IMR-90 (cell line): ENCODE results near the gene MARF1. TPM values are rescaled to one million over a fixed set of nuclear protein-coding genes. Genes with fewer than 3 reads are reported as not detected.

ENCODE experiments used
- ATAC-seq: fragments of 200-7000 bp; cut with Tn5 transposase; 2 replicates; pipeline ENCODE4 v1.9.1; 2020; ENCODE audit warnings: low read depth, mild to moderate bottlenecking, moderate library complexity
- BruUV-seq: library from RNA; stranded (reverse); fragments of 400-500 nt; replicated peaks from 2 replicates; lab custom pipeline; 2021; lab: Mats Ljungman, UMichigan
- CTCF ChIA-PET: fragments of 300-600 bp; formaldehyde crosslinking; extraction: SDS; loops from one replicate; lab custom pipeline; 2021; ENCODE audit warnings: antibody characterized with exemption; lab: Yijun Ruan, JAX
- POLR2A ChIA-PET: fragments of 300-600 bp; sonication (Branson Sonifier 250); formaldehyde crosslinking; loops from one replicate; lab custom pipeline; 2022; ENCODE audit warnings: antibody characterized with exemption; ENCODE audit not compliant: unreplicated experiment; lab: Charles Lee
- DNase-seq: peaks from one replicate; pipeline ENCODE4 v3.0.0; 2013
- H2AFZ ChIP-seq: replicated peaks from 2 replicates; pipeline ENCODE3; 2013; ENCODE audit warnings: low read length, mild to moderate bottlenecking; ENCODE audit not compliant: poor library complexity
- H2AK5ac ChIP-seq: 2 replicates; pipeline ENCODE4 v1.6.1; 2013; ENCODE audit warnings: low read depth, low read length, inconsistent platforms
- H2AK9ac ChIP-seq: replicated peaks from 2 replicates; pipeline ENCODE3; 2013; ENCODE audit warnings: mild to moderate bottlenecking, low read depth, low read length, moderate library complexity; ENCODE audit not compliant: poor library complexity
- H2BK120ac ChIP-seq: 2 replicates; pipeline ENCODE4 v1.6.1; 2013; ENCODE audit warnings: low read depth, low read length, inconsistent platforms
- H2BK15ac ChIP-seq: 3 replicates; pipeline ENCODE4 v1.6.1; 2013; ENCODE audit warnings: low read depth, low read length, inconsistent platforms
- H2BK20ac ChIP-seq: 2 replicates; pipeline ENCODE4 v1.6.1; 2013; ENCODE audit warnings: low read depth, mild to moderate bottlenecking, inconsistent platforms, low read length, moderate library complexity
- H2BK5ac ChIP-seq: 2 replicates; pipeline ENCODE4 v1.6.1; 2013; ENCODE audit warnings: mild to moderate bottlenecking, low read depth, low read length, inconsistent platforms; ENCODE audit not compliant: poor library complexity, severe bottlenecking
- H3K14ac ChIP-seq: replicated peaks from 2 replicates; pipeline ENCODE4 v1.6.1; 2013; ENCODE audit warnings: low read depth, low read length, inconsistent platforms
- H3K18ac ChIP-seq: 2 replicates; pipeline ENCODE4 v1.6.1; 2013; ENCODE audit warnings: low read depth, low read length, control low read depth
- H3K23ac ChIP-seq: 2 replicates; pipeline ENCODE4 v1.6.1; 2013; ENCODE audit warnings: low read depth, low read length, inconsistent platforms
- H3K27ac ChIP-seq: 2 replicates; pipeline ENCODE4 v1.5.1; 2013; ENCODE audit warnings: mild to moderate bottlenecking, control low read depth, low read length; ENCODE audit not compliant: insufficient read depth
- H3K27me3 ChIP-seq: 2 replicates; pipeline ENCODE4 v1.6.1; 2013; ENCODE audit warnings: low read length; ENCODE audit not compliant: control insufficient read depth, insufficient read depth
- H3K36me3 ChIP-seq: 2 replicates; pipeline ENCODE4 v1.6.1; 2013; ENCODE audit warnings: low read length, mixed read lengths; ENCODE audit not compliant: control insufficient read depth, insufficient read depth
- H3K4ac ChIP-seq: 2 replicates; pipeline ENCODE4 v1.6.1; 2013; ENCODE audit warnings: low read depth, low read length, inconsistent platforms
- H3K4me1 ChIP-seq: 2 replicates; pipeline ENCODE4 v1.6.1; 2013; ENCODE audit warnings: low read length, mixed read lengths; ENCODE audit not compliant: control insufficient read depth, insufficient read depth
- H3K4me2 ChIP-seq: 2 replicates; pipeline ENCODE4 v1.6.1; 2013; ENCODE audit warnings: low read depth, mild to moderate bottlenecking, control low read depth, low read length, moderate library complexity
- H3K4me3 ChIP-seq: 2 replicates; pipeline ENCODE4 v1.5.1; 2013; ENCODE audit warnings: low read depth, mild to moderate bottlenecking, control low read depth, low read length, moderate library complexity; ENCODE audit not compliant: insufficient read depth
- H3K56ac ChIP-seq: 2 replicates; pipeline ENCODE4 v1.6.1; 2013; ENCODE audit warnings: low read length, inconsistent platforms; ENCODE audit not compliant: insufficient read depth; ENCODE audit errors: extremely low read depth
- H3K79me1 ChIP-seq, 2 experiments: 2 replicates each; pipeline ENCODE4 v1.6.1; 2013; ENCODE audit warnings: low read length in 2 of 2, inconsistent platforms in 1 of 2, low read depth in 1 of 2
- H3K9ac ChIP-seq: 2 replicates; pipeline ENCODE4 v1.6.1; 2013; ENCODE audit warnings: low read depth, low read length, control low read depth
- H3K9me1 ChIP-seq: 2 replicates; pipeline ENCODE4 v1.6.1; 2013; ENCODE audit warnings: low read length, inconsistent platforms; ENCODE audit not compliant: insufficient read depth
- H3K9me3 ChIP-seq: 2 replicates; pipeline ENCODE4 v1.6.1; 2013; ENCODE audit warnings: low read length; ENCODE audit not compliant: control insufficient read depth, insufficient read depth
- H4K20me1 ChIP-seq: 2 replicates; pipeline ENCODE4 v1.6.1; 2013; ENCODE audit warnings: low read length, inconsistent platforms; ENCODE audit not compliant: insufficient read depth
- H4K5ac ChIP-seq: 2 replicates; pipeline ENCODE4 v1.6.1; 2013; ENCODE audit warnings: mild to moderate bottlenecking, low read depth, low read length, control low read depth
- H4K8ac ChIP-seq, 2 experiments: 2 replicates each; pipeline ENCODE4 v1.6.1; 2013; ENCODE audit warnings: low read depth in 2 of 2, low read length in 2 of 2, control low read depth in 1 of 2, inconsistent platforms in 1 of 2
- H4K91ac ChIP-seq: 2 replicates; pipeline ENCODE4 v1.6.1; 2013; ENCODE audit warnings: low read depth, low read length, inconsistent platforms; ENCODE audit not compliant: insufficient read depth
- BHLHE40 ChIP-seq: fragments of 150-350 bp; IDR thresholded peaks from 2 replicates; pipeline ENCODE4 v1.6.1; 2016; ENCODE audit warnings: mild to moderate bottlenecking, low read depth, low read length
- CEBPB ChIP-seq: IDR thresholded peaks from 2 replicates; pipeline ENCODE4 v1.6.1; 2012; ENCODE audit warnings: low read depth, low read length, improper control_type of control experiment
- CHD1 ChIP-seq: IDR thresholded peaks from 2 replicates; pipeline ENCODE4 v1.6.1; 2012; ENCODE audit warnings: low read depth, low read length, improper control_type of control experiment
- FOS ChIP-seq: fragments of 150-350 bp; IDR thresholded peaks from 2 replicates; pipeline ENCODE4 v1.6.1; 2016; ENCODE audit warnings: low read depth, low read length
- MAFK ChIP-seq: IDR thresholded peaks from 2 replicates; pipeline ENCODE4 v1.6.1; 2012; ENCODE audit warnings: low read depth, low read length, improper control_type of control experiment
- MAZ ChIP-seq: IDR thresholded peaks from 2 replicates; pipeline ENCODE4 v1.6.1; 2012; ENCODE audit warnings: low read depth, mild to moderate bottlenecking, low read length, improper control_type of control experiment, moderate library complexity, borderline replicate concordance
- MXI1 ChIP-seq: IDR thresholded peaks from 2 replicates; pipeline ENCODE4 v1.6.1; 2012; ENCODE audit warnings: low read depth, mild to moderate bottlenecking, low read length, moderate library complexity, borderline replicate concordance
- NFE2L2 ChIP-seq: fragments of 150-350 bp; IDR thresholded peaks from 2 replicates; pipeline ENCODE4 v1.6.1; 2016; ENCODE audit warnings: low read depth, mild to moderate bottlenecking, low read length
- POLR2A ChIP-seq: IDR thresholded peaks from 2 replicates; pipeline ENCODE4 v1.6.1; 2012; ENCODE audit warnings: mild to moderate bottlenecking, low read depth, low read length
- RAD21 ChIP-seq: IDR thresholded peaks from 2 replicates; pipeline ENCODE4 v1.6.1; 2012; ENCODE audit warnings: low read length, improper control_type of control experiment
- RCOR1 ChIP-seq: IDR thresholded peaks from 2 replicates; pipeline ENCODE4 v1.6.1; 2012; ENCODE audit warnings: mild to moderate bottlenecking, low read length, improper control_type of control experiment; ENCODE audit not compliant: insufficient replicate concordance
- RFX5 ChIP-seq: IDR thresholded peaks from 2 replicates; pipeline ENCODE4 v1.8.0; 2012; ENCODE audit warnings: low read depth, mild to moderate bottlenecking, low read length, moderate library complexity
- SMC3 ChIP-seq: fragments of 150-350 bp; IDR thresholded peaks from 2 replicates; pipeline ENCODE4 v1.6.1; 2016; ENCODE audit warnings: low read depth, mild to moderate bottlenecking, antibody characterized with exemption, low read length, moderate library complexity
- WGBS, 2 experiments: methylation state at CpG; one replicate each; pipeline versions ENCODE4 v1.1.5 to v1.1.7; 2013; ENCODE audit warnings: missing lambda C conversion rate in 2 of 2; ENCODE audit not compliant: insufficient read length in 1 of 2; ENCODE audit errors: extremely low coverage in 2 of 2; 5-methylcytosine and 5-hydroxymethylcytosine counted together
- dilution Hi-C: fragments of 300-500 bp; cut with HindIII; formaldehyde crosslinking; loops from one replicate; pipeline ENCODE4 v1.14.3; 2018; ENCODE audit warnings: low sequenced_read_pairs; ENCODE audit not compliant: unreplicated experiment
- in situ Hi-C: fragments of 300-500 bp; cut with MboI; formaldehyde crosslinking; loops from 3 replicates; pipeline ENCODE4 v1.14.3; 2019; ENCODE audit warnings: low sequenced_read_pairs, inconsistent platforms, mixed read lengths
- intact Hi-C: fragments of 100-400 bp; cut with micrococcal nuclease; formaldehyde crosslinking; loops from 2 replicates; pipeline ENCODE4 v1.10.0; 2022
- polyA plus RNA-seq, 3 experiments: library from polyadenylated mRNA; depleted of rRNA; stranded (reverse); fragments of >200 nt; gene quantifications; 2 replicates each; pipeline ENCODE4 v1.2.3, GENCODE V29; 2012; ENCODE audit warnings: low replicate concordance in 1 of 3
- total RNA-seq: library from RNA; depleted of rRNA; stranded (reverse); fragments of >200 nt; gene quantifications from 2 replicates; pipeline ENCODE4 v1.2.3, GENCODE V29; 2012
- TF ChIP-seq, protein P1 (sequence below): fragments of 150-350 bp; IDR thresholded peaks from 2 replicates; pipeline ENCODE4 v1.6.1; 2016; ENCODE audit warnings: low read depth, mild to moderate bottlenecking, low read length, moderate library complexity, borderline replicate concordance
- TF ChIP-seq, protein P2 (sequence below): conservative IDR thresholded peaks from 2 replicates; pipeline ENCODE4 v1.5.1; 2012; ENCODE audit warnings: mild to moderate bottlenecking, low read depth, low read length, improper control_type of control experiment
- TF ChIP-seq, protein P3 (sequence below): fragments of 150-350 bp; IDR thresholded peaks from 2 replicates; pipeline ENCODE4 v1.6.1; 2017; ENCODE audit warnings: mild to moderate bottlenecking, antibody characterized with exemption, low read length, low read depth

The MARF1 gene
- total and polyA plus RNA-seq, 2 of the 4 experiments (the other 2 are of a cell fraction): 9.0 to 12.9 TPM

- no peak overlapping the region for H3K4me2 ChIP-seq
- no peak overlapping the region for H2AFZ ChIP-seq
- dilution Hi-C loops: no loop called here
- no peak overlapping the region for H2BK5ac ChIP-seq
- H2AK5ac ChIP-seq: no peak overlapping the region
- WGBS, 2 experiments: no CpG with 5 or more reads among the region's 5 CpGs
- no peak overlapping the region for H2BK20ac ChIP-seq
- H3K23ac ChIP-seq: no peak overlapping the region; the same call in 1 of the 2 replicates
- H4K91ac ChIP-seq: no peak overlapping the region
- no peak overlapping the region for H3K27ac ChIP-seq
- H3K9ac ChIP-seq: no peak overlapping the region
- intact Hi-C loops: no loop called here
- POLR2A ChIA-PET: no interaction called here
- in situ Hi-C loops: no loop called here
- no peaks in the 10 kb centered on the region for H3K4me1 ChIP-seq
- H3K9me3 ChIP-seq: no peaks in the 10 kb centered on the region
- no peaks in the 10 kb centered on the region for H3K27me3 ChIP-seq
- H3K14ac ChIP-seq: no peak overlapping the region
- no peak overlapping the region for H3K56ac ChIP-seq
- H3K9me1 ChIP-seq: peaks cover 19% of the 10 kb centered on the region
- BruUV-seq: no TSS peak
- no peak for DNase-seq
- H2AK9ac ChIP-seq: no peak overlapping the region
- CTCF ChIA-PET: interaction anchor here (1.2 kb wide), 1 partner anchor 15 kb away, joined by 3 read pairs; no protein-coding TSS in a partner anchor
- peaks cover 8% of the 10 kb centered on the region for H3K36me3 ChIP-seq
- no peak overlapping the region for H3K4ac ChIP-seq
- no peak overlapping the region for H2BK120ac ChIP-seq
- H3K79me1 ChIP-seq: peaks cover 52 to 63% of the 10 kb centered on the region in 2 experiments
- no peak overlapping the region for H4K8ac ChIP-seq
- H3K18ac ChIP-seq: no peak overlapping the region
- TF ChIP-seq RAD21 (no peak), MAFK (no peak), NFE2L2 (no peak), CEBPB (no peak), SMC3 (no peak), RFX5 (no peak), BHLHE40 (no peak), CHD1 (no peak), POLR2A (no peak), RCOR1 (no peak), MAZ (no peak), MXI1 (no peak), FOS (no peak)
- TF ChIP-seq, protein P1, sequence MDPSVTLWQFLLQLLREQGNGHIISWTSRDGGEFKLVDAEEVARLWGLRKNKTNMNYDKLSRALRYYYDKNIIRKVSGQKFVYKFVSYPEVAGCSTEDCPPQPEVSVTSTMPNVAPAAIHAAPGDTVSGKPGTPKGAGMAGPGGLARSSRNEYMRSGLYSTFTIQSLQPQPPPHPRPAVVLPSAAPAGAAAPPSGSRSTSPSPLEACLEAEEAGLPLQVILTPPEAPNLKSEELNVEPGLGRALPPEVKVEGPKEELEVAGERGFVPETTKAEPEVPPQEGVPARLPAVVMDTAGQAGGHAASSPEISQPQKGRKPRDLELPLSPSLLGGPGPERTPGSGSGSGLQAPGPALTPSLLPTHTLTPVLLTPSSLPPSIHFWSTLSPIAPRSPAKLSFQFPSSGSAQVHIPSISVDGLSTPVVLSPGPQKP: no peak
- TF ChIP-seq, protein P2, sequence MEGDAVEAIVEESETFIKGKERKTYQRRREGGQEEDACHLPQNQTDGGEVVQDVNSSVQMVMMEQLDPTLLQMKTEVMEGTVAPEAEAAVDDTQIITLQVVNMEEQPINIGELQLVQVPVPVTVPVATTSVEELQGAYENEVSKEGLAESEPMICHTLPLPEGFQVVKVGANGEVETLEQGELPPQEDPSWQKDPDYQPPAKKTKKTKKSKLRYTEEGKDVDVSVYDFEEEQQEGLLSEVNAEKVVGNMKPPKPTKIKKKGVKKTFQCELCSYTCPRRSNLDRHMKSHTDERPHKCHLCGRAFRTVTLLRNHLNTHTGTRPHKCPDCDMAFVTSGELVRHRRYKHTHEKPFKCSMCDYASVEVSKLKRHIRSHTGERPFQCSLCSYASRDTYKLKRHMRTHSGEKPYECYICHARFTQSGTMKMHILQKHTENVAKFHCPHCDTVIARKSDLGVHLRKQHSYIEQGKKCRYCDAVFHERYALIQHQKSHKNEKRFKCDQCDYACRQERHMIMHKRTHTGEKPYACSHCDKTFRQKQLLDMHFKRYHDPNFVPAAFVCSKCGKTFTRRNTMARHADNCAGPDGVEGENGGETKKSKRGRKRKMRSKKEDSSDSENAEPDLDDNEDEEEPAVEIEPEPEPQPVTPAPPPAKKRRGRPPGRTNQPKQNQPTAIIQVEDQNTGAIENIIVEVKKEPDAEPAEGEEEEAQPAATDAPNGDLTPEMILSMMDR: no peak
- TF ChIP-seq, protein P3, sequence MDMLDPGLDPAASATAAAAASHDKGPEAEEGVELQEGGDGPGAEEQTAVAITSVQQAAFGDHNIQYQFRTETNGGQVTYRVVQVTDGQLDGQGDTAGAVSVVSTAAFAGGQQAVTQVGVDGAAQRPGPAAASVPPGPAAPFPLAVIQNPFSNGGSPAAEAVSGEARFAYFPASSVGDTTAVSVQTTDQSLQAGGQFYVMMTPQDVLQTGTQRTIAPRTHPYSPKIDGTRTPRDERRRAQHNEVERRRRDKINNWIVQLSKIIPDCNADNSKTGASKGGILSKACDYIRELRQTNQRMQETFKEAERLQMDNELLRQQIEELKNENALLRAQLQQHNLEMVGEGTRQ: no peak
- H3K4me3 ChIP-seq: no peak overlapping the region
- no peak overlapping the region for H4K5ac ChIP-seq
- no peak overlapping the region for H2BK15ac ChIP-seq
- peaks cover 46% of the 10 kb centered on the region for H4K20me1 ChIP-seq
- ATAC-seq: no peak
These were observed 17.2 kb upstream of the MARF1 start for GRCh38 chr16:15660203-15660601.
